NB4 (cell line): ENCODE data around the gene ALPL.

ENCODE experiments used
- MYC ChIP-seq: IDR thresholded peaks from 2 replicates; pipeline ENCODE4 v1.6.1; 2011; ENCODE audit warnings: low read depth, low read length
- POLR2A ChIP-seq: IDR thresholded peaks from 2 replicates; pipeline ENCODE4 v1.6.1; 2011; ENCODE audit warnings: mild to moderate bottlenecking; ENCODE audit not compliant: insufficient read length; ENCODE audit errors: extremely low read depth
- TF ChIP-seq, protein P1 (sequence below): IDR thresholded peaks from 2 replicates; pipeline ENCODE4 v1.6.1; 2011; ENCODE audit warnings: low read depth, low read length
- TF ChIP-seq, protein P2 (sequence below): IDR thresholded peaks from one replicate; pipeline ENCODE4 v1.5.1; 2012; ENCODE audit warnings: low read depth, low read length

DNA sequence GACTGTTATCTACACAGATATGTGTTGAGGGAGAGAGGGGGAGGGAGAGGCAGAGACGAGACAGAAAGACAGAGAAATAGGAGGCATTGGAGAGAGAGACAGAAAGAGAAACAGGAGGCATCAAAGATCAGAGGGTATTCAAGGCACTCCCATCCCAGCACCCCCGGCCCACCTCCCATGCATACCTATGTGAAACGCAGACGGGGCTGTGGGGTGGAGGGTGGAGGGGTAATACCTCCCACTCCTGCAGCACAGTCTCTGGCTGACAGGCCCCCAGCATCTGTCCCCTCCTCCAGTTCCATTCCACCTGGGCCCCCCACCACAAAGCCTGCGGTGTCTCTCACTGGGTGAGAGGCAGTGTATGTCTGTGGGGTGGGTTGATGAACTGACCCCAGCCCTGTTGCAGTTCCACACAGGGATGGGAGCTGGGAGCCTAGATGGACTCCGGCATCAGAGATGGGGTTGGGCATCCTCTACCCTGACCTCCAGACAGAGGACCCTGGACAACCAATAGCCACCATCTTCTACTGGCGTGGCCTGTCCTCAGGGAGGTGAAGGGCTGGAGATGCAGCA is 110.2 kb downstream of the ALPL start:
- TF ChIP-seq POLR2A, result no peak
- TF ChIP-seq, protein P1, sequence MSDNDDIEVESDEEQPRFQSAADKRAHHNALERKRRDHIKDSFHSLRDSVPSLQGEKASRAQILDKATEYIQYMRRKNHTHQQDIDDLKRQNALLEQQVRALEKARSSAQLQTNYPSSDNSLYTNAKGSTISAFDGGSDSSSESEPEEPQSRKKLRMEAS, result no peak
- TF ChIP-seq, protein P2, sequence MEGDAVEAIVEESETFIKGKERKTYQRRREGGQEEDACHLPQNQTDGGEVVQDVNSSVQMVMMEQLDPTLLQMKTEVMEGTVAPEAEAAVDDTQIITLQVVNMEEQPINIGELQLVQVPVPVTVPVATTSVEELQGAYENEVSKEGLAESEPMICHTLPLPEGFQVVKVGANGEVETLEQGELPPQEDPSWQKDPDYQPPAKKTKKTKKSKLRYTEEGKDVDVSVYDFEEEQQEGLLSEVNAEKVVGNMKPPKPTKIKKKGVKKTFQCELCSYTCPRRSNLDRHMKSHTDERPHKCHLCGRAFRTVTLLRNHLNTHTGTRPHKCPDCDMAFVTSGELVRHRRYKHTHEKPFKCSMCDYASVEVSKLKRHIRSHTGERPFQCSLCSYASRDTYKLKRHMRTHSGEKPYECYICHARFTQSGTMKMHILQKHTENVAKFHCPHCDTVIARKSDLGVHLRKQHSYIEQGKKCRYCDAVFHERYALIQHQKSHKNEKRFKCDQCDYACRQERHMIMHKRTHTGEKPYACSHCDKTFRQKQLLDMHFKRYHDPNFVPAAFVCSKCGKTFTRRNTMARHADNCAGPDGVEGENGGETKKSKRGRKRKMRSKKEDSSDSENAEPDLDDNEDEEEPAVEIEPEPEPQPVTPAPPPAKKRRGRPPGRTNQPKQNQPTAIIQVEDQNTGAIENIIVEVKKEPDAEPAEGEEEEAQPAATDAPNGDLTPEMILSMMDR, result no peak
- no peak for TF ChIP-seq MYC
